GM21360 (cell line): ENCODE results near the gene HOXD3.

Source experiments
- ATAC-seq: cut with Tn5 transposase; IDR thresholded peaks from one replicate; pipeline ENCODE4 v1.9.1; 2021; ENCODE audit warnings: mild to moderate bottlenecking, moderate library complexity; ENCODE audit not compliant: unreplicated experiment

The HOXD3 gene

GRCh38 chr2:176161825-176162626 lies 4.9 kb downstream of the HOXD3 start:
- no peak for ATAC-seq

- no peak for ATAC-seq
Measured at GRCh38 chr2:176162911-176163671, 6.0 kb downstream of the HOXD3 start.

- ATAC-seq = no peak
Measured at GRCh38 chr2:176163672-176164056, 6.6 kb downstream of the HOXD3 start.

- ATAC-seq = no peak
Measured at GRCh38 chr2:176164201-176164600, 7.1 kb downstream of the HOXD3 start.

- no peak for ATAC-seq
Measured at GRCh38 chr2:176164611-176165369, 7.7 kb downstream of the HOXD3 start.

GRCh38 chr2:176165370-176166050 lies 8.4 kb downstream of the HOXD3 start:
- ATAC-seq = no peak

- ATAC-seq = no peak
Measured at GRCh38 chr2:176166272-176166671, 9.2 kb downstream of the HOXD3 start.

- no peak for ATAC-seq
Measured at GRCh38 chr2:176167398-176167797, 10.3 kb downstream of the HOXD3 start.

GRCh38 chr2:176169181-176169580 lies 12.1 kb downstream of the HOXD3 start:
- no peak for ATAC-seq

GRCh38 chr2:176169711-176170110 lies 12.6 kb downstream of the HOXD3 start:
- ATAC-seq = no peak

GRCh38 chr2:176170602-176171305 lies 13.6 kb downstream of the HOXD3 start:
- no peak for ATAC-seq

GRCh38 chr2:176171351-176172006 lies 14.4 kb downstream of the HOXD3 start:
- ATAC-seq = no peak

GRCh38 chr2:176172007-176172894 lies 15.1 kb downstream of the HOXD3 start:
- no peak for ATAC-seq

GRCh38 chr2:176172895-176173566 lies 15.9 kb downstream of the HOXD3 start:
- ATAC-seq = no peak

- ATAC-seq = no peak
Measured at GRCh38 chr2:176173567-176174381, 16.7 kb downstream of the HOXD3 start.

GRCh38 chr2:176174382-176174823 lies 17.3 kb downstream of the HOXD3 start:
- ATAC-seq = no peak
